ENCODE data around the gene SYNPO.

Gene SYNPO

GRCh38 chr5:150642991-150643710 is 2.7 kb downstream of the SYNPO start:
- no peak for FAIRE-seq

GRCh38 chr5:150644058-150644457 is 3.6 kb downstream of the SYNPO start:
- FAIRE-seq = no peak

GRCh38 chr5:150644514-150644913 is 4.1 kb downstream of the SYNPO start:
- FAIRE-seq = no peak

- no peak for FAIRE-seq
Observed at GRCh38 chr5:150645070-150645700, 4.7 kb downstream of the SYNPO start.

DNA sequence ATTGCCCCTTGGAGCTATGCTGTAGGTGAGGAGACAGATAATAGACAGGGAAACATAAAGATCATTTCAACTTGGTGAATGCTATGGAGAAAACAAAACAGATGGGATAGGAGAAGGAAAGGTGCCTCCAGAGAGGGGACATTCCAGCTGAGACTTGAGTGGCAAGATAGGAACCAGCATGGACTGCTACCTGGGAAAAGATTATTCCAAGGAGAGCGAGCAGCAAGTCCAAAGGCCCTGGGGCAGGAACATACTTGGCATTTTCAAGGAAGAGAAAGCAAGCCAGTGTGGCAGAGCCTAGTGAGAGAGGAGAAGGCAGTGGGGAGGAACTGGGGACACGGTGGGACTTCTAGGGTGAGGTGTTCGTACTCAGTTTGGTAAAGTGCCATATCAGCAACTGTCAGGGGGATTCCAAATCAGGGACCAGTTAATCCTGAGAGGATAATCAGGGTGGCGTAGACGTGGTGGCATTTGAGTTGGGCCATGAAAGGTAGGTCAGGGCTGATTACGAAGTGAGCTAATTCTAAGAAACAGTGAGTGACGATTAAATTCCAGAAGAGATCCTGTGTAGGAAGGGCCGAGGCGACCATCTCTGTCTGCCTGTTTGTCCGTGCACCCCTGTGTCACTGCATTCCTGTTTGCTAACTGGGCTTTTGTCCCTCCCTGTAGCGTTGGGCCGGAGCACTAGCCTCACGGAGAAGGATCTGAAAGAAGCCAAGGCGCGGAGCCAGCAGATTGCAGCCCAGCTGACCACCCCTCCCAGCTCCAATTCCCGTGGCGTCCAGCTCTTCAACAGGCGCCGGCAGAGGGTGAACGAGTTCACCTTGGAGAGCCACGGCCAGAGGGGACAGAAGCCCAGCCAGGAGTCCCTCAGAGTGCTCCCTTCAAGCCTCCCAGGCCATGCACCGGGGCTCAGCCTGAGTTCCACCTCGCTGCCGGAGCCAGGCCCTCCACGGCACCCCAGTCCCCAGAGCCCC is 7.1 kb downstream of the SYNPO start:
- FAIRE-seq = no peak

- no peak for FAIRE-seq
Observed at GRCh38 chr5:150648294-150649107, 8.0 kb downstream of the SYNPO start.

DNA sequence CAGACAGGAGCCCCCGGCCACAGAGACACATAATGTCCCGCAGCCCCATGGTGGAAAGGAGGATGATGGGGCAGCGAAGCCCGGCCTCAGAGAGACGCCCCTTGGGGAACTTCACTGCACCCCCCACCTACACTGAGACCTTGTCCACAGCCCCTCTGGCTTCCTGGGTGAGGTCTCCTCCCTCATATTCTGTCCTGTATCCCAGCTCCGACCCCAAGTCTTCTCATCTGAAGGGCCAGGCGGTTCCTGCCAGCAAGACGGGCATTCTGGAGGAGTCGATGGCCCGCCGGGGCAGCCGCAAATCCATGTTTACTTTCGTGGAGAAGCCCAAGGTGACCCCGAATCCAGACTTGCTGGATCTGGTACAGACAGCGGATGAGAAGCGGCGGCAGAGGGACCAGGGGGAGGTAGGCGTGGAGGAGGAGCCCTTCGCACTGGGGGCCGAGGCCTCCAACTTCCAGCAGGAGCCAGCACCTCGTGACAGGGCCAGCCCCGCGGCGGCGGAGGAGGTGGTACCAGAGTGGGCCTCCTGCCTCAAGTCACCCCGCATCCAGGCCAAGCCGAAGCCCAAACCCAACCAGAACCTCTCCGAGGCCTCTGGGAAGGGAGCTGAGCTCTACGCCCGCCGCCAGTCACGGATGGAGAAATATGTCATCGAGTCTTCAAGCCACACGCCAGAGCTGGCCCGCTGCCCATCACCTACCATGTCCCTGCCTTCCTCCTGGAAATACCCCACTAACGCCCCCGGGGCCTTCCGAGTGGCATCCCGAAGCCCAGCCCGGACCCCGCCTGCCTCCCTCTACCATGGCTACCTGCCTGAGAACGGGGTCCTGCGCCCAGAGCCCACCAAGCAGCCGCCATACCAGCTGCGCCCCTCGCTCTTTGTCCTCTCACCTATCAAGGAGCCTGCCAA is 8.9 kb downstream of the SYNPO start:
- FAIRE-seq = no peak

- no peak for FAIRE-seq
Observed at GRCh38 chr5:150650021-150651006, 9.9 kb downstream of the SYNPO start.

GRCh38 chr5:150651382-150651781 is 10.9 kb downstream of the SYNPO start:
- no peak for FAIRE-seq

DNA sequence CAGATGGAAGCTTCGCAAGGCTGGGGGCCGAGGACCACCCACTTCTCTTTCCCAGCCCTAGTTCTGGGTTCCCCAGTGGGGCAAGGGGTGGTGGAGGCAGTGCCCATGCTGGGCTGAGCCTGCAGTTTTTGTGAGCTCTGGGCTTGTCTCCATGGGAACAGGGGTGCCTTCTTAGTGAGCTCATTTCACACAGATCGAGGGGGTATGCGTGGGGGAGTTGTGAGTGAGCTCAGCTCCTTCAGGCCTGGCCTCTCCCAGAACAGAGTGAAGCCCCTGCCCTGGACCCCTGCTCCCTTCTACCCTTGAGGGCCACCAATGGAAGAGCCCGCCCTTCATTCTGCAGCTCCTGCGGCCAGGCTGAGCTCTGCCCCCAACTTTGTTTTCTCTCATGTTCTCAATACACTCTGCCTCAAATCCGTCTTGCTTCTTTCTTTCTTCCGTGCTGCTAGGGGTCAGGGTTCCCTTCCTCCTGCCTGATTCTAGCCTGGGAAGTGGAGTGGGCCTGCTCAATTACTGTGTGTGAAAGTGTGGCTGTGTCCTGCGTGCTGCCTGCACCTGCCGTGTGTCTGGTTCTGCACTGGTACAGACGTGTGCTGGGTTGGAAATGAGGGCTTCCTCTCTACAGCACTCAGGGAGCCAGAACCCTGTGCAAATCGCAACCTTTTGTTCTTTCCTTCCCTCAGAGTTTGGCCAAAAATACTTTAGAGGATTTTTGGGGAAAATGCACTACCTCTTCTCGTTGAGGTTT is 11.6 kb downstream of the SYNPO start:
- no peak for FAIRE-seq

GRCh38 chr5:150653145-150653761 is 12.8 kb downstream of the SYNPO start:
- no peak for FAIRE-seq

DNA sequence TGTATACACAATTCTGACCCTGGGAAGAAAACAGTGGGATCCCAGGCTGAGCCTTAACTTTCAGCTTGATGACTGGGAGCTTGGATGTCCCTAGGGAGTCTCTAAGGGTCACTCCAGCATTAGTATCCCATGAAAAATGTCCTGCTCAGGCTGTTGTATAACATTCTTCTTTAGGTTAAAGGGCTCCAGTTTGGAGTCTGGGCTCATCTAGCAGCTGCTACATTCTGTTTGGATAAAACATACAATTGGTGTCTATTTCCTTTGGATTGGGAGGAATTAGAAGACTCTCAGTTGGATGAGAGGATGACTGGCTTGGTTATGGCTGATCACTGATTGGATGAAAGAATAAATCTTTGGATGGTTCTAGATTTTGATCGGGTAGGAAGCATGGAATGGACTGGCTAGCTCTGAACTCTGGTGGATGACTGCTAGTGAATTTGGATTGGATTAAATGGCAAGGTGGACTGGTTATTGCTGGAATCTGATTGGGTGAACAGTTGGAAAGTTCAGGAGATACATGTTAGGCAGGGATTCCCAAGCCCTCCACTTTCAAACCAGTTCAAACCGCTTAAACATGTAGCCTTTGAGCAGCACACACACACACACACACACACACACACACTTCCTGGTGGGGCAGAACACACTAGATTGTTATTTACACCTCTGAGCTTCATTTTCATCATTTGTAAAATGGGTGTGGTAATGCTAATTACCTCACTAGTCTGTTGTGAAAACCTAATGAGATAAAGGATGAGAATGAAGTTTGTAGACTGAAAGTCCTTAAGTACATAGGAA is 13.5 kb downstream of the SYNPO start:
- no peak for FAIRE-seq

GRCh38 chr5:150655221-150655620 is 14.8 kb downstream of the SYNPO start:
- no peak for FAIRE-seq

GRCh38 chr5:150656191-150657132 is 16.0 kb downstream of the SYNPO start:
- no peak for FAIRE-seq

DNA sequence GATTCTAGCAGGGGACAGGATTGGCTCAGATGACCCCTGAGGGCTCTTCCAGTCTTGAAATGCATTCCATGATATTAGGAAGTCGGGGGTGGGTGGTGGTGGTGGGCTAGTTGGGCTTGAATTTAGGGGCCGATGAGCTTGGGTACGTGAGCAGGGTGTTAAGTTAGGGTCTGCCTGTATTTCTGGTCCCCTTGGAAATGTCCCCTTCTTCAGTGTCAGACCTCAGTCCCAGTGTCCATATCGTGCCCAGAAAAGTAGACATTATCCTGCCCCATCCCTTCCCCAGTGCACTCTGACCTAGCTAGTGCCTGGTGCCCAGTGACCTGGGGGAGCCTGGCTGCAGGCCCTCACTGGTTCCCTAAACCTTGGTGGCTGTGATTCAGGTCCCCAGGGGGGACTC is 17.7 kb downstream of the SYNPO start:
- no peak for FAIRE-seq

GRCh38 chr5:150658699-150659265 is 18.3 kb downstream of the SYNPO start:
- no peak for FAIRE-seq

All from A204.1 (cell line).